Body of pancreas (tissue), 4 donors: ENCODE measurements around the gene LCLAT1.

Experiments
- POLR2A ChIP-seq, 3 donors: fragments of 450-650 bp; IDR thresholded peaks; one replicate each; pipeline ENCODE4 v1.6.1; 2016; ENCODE audit warnings: antibody characterized with exemption in 3 of 3, mild to moderate bottlenecking in 2 of 3
- TF ChIP-seq, protein P1 (sequence below), 7 experiments: fragments of 450-650 bp in 4 of 7; fragments of 200-600 bp in 3 of 7; sonication (generic) in 3 of 7; IDR thresholded peaks; one replicate each; pipeline ENCODE4 v1.5.1; 2016 to 2019; ENCODE audit warnings: antibody characterized with exemption in 7 of 7

- TF ChIP-seq, protein P1, sequence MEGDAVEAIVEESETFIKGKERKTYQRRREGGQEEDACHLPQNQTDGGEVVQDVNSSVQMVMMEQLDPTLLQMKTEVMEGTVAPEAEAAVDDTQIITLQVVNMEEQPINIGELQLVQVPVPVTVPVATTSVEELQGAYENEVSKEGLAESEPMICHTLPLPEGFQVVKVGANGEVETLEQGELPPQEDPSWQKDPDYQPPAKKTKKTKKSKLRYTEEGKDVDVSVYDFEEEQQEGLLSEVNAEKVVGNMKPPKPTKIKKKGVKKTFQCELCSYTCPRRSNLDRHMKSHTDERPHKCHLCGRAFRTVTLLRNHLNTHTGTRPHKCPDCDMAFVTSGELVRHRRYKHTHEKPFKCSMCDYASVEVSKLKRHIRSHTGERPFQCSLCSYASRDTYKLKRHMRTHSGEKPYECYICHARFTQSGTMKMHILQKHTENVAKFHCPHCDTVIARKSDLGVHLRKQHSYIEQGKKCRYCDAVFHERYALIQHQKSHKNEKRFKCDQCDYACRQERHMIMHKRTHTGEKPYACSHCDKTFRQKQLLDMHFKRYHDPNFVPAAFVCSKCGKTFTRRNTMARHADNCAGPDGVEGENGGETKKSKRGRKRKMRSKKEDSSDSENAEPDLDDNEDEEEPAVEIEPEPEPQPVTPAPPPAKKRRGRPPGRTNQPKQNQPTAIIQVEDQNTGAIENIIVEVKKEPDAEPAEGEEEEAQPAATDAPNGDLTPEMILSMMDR (IDR thresholded peaks at IDR 0.05) = no peak
- no peak for TF ChIP-seq POLR2A (IDR thresholded peaks at IDR 0.05)
Measured at GRCh38 chr2:30625701-30626100, 178.7 kb downstream of the LCLAT1 start.
